ENCODE measurements around the gene IFNA6.
A peak's percentile ranks its signal among the peaks of the same experiment; 100 is the strongest.

DNA sequence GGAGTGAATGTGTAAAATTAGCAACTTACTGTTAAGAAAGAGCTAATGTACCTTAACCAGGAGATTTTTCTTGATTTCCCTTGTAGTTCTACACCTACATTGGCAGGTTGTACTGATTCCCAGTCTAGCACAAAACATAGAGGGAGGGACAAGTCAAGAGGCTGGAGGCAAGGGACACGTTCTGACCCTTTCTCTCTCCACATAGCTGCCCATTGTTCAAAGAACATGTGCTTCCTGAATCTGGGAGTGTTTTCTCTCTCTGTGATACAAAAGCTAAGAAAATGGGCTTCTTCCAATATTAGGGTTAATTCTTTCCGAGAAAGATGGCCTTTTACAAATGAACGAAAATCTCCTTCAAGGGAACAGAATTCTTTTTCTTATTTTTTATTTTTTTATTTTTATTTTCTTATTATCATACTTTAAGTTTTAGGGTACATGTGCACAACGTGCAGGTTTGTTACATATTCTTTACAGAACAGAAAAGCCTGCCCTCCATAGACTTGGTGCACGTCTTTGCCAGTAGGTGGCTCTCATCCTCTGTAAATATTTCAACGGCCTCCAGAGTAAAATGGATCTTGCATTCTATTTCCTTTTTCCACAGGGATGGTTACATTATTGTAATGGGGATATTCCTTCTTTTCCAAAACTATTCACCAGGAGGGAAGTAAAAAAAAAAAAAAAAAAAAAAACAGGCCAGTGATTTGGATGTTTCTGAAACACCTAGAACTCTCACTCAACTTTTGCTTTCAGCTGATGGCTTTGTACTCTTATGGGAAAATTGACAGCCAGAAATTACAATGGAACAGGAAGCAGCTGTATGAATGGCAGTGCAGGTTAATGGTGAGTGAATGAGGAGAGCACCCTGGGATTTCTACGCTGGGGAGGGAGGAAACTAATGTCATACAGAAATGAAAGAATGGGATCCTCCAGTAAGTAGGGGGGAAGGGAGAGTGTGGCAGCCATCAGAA is 32.4 kb downstream of the IFNA6 start:
- TF ChIP-seq CTCF (conservative IDR thresholded peaks at IDR 0.05 in 1 of 2, IDR thresholded peaks at IDR 0.05 in 1 of 2; ENCODE audit: extremely low read depth in 1 of 2, insufficient read depth in 1 of 2, low read depth in 1 of 2, low read length in 2 of 2) (peak; percentile 69 to 76), EZH2 (IDR thresholded peaks at IDR 0.05; ENCODE audit: borderline replicate concordance, low read length) (no peak)

Measured in mammary epithelial cell (primary cell).